Cerebellar nuclear complex (tissue), 1 donor: Measurements from ENCODE around the gene ACAN.

ENCODE experiments used
- DNase-seq, 2 experiments: peaks; one replicate each; lab custom pipeline; 2025; lab: John Stamatoyannopoulos, UW

The ACAN gene

DNA sequence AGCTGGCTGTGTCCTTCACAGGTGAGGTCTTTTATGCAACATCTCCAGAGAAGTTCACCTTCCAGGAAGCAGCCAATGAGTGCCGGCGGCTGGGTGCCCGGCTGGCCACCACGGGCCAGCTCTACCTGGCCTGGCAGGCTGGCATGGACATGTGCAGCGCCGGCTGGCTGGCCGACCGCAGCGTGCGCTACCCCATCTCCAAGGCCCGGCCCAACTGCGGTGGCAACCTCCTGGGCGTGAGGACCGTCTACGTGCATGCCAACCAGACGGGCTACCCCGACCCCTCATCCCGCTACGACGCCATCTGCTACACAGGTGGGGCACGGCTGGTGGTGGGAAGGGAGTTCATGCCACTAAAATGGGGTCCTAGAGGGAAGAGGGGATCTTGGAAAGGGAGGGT is 40.1 kb downstream of the ACAN start:
- DNase-seq, result no peak

DNA sequence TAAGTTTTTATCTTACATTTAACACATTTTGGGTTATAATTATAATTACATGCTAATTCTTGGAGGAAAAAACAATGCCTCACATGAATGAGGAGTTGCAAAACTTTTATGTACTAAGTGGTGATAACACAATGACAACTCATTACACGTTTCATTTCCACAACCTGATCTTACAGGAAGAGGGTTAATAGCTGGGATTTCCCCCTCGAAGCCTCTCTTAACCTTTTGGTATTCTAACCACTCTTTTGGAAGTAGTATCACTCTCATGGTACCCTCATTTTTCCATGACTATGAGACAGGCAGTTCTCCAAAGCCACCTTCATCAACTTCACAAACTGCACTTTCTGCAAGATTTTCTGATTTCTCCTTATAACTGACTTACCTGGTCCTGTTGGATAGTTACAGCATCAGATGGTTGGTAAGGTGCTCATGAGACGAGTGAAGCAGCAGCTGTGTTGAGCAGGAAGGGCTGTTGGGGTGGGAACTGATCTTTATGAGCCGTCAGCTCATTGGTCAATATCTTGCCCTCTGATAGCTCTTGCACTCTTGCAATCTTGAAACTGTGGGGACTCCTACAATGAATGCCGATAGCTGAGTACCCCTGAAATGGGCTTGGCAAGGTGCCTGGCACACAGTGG is 41.6 kb downstream of the ACAN start:
- DNase-seq, result no peak

DNA sequence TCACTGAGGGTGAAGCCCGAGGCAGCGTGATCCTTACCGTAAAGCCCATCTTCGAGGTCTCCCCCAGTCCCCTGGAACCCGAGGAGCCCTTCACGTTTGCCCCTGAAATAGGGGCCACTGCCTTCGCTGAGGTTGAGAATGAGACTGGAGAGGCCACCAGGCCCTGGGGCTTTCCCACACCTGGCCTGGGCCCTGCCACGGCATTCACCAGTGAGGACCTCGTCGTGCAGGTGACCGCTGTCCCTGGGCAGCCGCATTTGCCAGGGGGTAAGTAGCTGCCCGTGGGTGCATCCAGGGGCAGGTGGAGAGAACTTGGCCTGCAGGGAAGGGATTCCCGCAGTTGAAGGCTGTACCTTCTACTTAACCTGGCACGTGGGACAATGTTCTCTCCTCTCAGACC is 42.4 kb downstream of the ACAN start:
- no peak for DNase-seq

DNA sequence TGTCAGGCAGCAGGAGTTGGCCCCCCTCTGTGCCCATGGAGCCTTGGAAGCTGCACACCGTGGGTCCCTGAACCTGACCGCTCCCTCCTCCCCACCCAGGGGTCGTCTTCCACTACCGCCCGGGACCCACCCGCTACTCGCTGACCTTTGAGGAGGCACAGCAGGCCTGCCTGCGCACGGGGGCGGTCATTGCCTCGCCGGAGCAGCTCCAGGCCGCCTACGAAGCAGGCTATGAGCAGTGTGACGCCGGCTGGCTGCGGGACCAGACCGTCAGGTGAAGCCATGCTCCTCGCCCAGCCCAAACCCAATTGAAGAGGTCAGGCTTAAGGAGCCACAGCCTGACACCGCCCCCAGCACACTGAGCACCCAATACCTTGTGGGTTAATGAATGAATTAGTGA is 43.9 kb downstream of the ACAN start:
- DNase-seq, result no peak

DNA sequence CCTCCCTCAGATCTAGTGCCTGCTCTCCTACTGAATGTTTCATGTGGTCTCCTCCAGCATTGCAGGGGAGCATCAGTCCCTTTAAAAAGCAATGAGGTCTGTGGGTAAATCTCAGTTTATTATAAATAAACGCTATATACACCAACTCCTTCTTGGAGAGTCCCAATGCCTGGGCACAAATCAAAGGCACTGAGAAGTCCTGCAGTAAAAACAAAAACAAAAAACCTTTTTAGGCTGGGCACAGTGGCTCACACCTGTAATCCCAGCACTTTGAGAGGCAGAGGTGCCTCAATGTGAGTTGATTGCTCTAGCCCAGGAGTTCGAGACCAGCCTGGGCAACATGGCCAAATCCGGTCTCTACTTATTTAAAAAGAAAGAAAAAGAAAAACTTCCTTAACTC is 45.0 kb downstream of the ACAN start:
- DNase-seq, result no peak

DNA sequence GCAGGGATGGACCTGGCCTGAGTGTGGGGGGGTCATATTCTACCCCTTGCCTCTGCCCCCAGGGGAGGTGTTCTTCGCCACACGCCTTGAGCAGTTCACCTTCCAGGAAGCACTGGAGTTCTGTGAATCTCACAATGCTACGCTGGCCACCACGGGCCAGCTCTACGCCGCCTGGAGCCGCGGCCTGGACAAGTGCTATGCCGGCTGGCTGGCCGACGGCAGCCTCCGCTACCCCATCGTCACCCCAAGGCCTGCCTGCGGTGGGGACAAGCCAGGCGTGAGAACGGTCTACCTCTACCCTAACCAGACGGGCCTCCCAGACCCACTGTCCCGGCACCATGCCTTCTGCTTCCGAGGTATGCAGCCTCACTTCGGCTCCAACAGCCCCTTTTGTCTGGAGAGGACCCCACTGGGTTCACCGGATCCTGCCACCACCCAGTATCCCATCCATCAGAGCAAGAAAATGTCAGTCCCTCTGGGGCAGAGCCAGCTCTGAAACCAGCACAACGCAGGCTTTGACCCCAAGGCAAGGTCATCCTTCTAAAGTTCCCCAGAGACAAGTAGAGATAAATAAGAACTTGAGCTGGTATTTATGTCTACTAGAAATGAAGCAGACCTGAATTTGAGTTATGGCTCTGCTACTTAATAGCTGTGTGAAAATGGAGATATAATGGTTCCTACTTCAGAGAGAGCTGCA is 46.3 kb downstream of the ACAN start:
- DNase-seq, result no peak

DNA sequence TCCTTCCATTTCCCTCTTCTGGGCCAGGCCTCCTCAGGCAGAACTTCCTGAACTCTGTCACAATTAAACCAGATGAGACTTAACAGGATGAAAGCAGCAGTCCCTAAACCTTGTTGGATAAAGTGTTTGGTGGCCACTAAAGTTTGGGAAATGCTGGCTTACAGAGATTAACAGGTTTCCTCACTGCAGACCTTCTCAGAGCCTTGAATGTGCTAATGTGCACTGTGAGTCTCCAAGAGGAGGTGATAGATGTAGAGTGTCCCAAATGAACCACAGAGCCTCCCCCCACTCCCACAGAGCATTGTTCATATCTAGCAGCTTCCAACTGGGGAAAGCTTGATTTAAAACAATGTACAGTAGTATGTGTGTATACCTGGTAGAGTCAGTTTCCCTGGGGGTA is 49.2 kb downstream of the ACAN start:
- DNase-seq, result no peak

DNA sequence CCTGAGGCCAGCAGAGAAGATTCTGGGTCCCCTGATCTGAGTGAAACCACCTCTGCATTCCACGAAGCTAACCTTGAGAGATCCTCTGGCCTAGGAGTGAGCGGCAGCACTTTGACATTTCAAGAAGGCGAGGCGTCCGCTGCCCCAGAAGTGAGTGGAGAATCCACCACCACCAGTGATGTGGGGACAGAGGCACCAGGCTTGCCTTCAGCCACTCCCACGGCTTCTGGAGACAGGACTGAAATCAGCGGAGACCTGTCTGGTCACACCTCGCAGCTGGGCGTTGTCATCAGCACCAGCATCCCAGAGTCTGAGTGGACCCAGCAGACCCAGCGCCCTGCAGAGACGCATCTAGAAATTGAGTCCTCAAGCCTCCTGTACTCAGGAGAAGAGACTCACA is 55.7 kb downstream of the ACAN start:
- DNase-seq, result no peak

DNA sequence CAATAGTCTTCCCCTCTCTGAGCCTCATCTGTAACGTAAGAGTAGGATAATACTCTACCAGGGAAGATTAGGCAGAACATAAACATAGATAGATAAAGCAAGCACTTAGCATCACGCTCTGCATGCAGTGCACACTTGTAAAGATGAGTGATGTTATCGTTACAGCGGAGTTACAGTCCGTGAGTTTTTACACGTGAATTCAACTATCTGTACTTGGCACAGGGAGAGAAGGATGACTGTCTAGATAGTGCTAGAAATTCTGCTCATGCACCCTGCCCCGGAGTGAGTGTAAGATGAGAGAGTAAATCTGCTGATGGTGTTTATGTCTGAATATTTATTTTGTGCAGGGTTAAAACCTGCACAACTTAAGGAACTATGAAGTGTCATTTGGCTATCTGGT is 56.3 kb downstream of the ACAN start:
- no peak for DNase-seq

DNA sequence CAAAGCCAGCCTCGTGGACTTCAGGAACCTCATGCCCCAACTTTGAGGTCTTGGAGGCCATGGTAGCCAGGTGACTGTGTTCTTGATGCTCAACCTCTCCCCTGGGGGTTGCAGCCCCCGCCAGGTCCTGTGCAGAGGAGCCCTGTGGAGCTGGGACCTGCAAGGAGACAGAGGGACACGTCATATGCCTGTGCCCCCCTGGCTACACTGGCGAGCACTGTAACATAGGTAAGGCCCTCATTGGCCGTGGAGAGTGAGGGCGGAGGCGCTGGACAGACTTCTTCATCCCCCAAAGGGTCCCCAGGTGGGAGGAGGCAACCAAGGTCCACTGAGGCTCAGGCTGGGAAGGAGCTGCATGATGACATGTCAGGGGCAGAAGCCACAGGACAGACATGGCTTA is 57.0 kb downstream of the ACAN start:
- no peak for DNase-seq

DNA sequence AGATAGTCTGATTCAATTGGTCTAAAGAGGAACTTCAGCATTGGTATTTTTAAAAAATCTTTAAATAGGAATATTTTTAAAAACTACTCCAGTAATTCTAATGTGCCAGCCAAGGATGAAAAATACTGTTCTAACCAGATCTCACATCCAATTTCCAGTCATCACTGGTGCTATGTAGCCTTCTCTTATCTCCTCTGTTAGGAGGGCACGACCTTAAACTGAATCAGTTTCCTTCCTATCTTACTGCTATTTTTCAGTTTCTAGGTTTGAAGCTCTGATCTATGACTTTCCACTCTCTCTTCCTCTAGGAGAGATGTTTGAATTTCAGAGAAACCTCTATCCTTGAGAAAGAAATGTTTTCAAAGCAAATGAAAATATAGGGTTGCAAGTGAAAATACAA is 60.2 kb downstream of the ACAN start:
- DNase-seq, result no peak

DNA sequence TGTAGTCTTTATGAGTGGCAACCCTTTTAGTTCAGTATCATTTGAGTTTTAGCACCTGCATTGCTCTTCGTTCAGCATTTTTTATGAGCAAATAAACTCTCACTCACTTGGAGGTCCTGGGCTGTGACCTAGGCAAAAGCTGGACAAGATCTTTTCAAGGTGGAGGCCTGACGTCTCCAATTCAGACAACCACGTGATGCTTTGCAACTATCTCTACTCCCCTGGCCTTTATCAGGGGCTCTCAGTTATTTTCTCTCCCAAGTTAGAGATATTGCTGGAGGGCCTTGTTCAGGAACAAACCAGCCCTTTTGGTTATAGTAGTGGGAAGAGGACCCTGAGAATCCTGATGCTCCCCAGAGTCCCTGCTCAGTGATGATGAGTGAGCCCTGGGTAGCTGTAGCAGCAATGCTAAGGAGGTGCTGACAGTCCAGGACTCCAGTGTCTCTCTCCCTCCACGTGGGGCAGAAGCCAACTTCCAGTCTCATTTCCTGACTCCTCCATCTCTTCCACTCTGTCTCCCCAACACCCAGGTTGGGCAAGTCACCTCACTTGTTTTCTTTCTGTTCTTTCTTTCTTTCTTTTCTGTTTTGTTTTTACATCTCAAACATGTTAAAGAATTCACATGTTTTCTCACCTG is 61.7 kb downstream of the ACAN start:
- no peak for DNase-seq

DNA sequence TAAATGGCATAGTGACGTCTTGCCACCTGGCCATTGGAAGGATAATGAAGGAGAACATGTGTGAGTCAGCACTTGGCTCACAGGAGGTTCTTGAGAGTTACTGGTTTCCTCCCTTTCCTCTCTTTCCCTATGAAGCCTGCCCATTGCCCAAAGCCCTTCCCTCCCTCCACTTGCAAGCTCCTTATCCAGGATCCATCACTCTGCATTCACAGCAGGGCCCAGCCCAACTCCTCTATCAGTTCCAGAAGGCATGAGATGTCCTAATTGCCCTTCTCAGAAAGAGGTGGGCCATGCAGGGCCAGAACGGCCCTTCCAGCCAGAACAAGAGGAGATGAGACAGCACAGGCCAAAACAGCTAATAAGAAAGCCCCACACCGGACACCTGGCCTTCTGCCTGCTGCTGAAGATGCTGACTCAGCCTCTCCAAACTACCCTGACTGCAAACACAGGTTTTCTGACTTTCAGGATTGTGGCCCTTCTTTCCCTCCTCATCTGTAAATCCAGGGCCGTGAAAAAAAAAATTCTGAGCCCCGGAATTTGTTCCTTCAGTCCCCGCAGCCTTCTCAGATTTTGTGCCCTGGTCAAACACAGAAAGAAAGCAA is 62.4 kb downstream of the ACAN start:
- no peak for DNase-seq

DNA sequence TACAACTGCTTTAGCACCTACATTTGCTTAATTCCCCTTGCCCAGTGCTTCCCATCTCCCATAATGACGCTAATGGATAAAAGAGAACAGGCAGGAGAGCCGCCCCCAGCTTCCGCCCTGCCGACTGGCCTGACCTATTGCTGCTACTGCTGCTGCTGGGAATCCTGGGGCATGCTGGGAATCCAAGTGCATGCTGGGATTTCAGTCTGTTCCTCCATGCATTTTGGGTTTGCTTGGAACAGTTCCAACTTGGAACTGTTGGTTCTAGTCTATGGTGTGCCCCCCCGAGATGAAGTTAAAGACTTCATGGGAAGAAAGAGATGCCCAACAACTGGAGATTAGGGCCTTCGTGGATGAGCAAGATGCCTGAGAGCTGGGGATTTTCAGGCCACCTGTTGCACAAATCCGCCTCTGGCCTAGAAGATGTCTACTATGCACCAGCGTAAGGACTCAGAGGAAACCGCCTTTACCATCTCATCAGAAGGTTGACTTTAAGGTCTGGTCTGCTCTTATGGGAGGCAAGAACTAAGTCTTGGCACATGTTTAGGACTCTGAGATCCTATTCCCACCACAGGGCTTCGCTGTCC is 63.2 kb downstream of the ACAN start:
- DNase-seq, result no peak

DNA sequence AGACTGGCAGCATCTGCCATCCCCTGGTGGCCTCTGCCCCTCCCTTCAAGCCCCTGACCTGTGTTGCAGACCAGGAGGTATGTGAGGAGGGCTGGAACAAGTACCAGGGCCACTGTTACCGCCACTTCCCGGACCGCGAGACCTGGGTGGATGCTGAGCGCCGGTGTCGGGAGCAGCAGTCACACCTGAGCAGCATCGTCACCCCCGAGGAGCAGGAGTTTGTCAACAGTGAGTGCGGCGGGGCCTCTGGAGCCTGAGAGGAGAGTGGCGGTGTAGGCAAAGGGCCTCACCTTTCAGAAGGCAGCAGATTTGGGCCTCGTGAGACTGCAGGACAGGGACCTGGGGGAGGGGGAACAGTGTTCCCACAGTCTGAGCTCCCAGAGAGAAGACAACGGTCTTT is 68.1 kb downstream of the ACAN start:
- no peak for DNase-seq

DNA sequence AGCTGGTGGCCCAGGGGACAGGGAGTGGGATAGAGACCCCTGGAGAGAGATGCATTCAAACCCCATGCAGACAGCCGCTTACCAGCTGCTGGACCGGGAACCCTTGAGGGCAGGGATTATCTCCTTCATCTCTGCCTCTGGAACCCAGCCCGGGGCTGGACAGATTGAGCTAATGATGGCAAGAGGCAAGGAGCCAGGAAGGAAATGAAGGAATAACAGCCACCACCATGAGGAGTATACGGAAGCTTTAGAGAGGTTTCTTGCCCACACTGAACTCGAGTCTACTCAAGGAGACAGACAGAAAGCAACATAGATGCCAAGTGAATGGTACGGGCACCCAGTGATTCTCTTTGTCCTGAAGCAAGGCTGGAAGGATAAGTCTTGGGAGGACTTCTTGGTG is 68.9 kb downstream of the ACAN start:
- DNase-seq, result no peak

DNA sequence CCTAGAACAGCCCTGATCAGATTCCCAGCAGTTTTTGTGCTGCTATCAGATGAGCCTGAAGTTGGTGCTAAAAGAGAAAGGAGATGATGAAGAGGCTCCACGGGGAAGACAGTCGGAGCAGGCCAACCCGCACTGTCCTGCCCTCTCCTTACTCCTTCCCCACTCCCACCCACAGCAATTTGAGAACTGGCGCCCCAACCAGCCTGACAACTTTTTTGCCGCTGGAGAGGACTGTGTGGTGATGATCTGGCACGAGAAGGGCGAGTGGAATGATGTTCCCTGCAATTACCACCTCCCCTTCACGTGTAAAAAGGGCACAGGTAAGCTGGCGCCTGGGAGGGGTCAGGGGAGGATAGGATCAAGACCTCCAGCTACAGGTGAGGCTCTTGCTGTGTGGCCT is 69.5 kb downstream of the ACAN start:
- no peak for DNase-seq

DNA sequence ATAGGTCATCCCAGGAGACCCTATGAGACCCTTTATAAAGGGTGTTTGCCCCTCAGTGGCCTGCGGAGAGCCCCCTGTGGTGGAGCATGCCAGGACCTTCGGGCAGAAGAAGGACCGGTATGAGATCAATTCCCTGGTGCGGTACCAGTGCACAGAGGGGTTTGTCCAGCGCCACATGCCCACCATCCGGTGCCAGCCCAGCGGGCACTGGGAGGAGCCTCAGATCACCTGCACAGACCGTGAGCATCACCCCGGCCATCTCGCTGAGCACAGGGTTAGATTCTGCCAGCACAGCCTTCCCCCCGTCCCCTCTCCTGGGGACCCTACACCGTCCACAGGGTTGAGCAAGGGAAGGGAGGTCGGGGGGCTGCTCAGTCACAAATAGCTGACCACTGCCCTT is 70.5 kb downstream of the ACAN start:
- no peak for DNase-seq

DNA sequence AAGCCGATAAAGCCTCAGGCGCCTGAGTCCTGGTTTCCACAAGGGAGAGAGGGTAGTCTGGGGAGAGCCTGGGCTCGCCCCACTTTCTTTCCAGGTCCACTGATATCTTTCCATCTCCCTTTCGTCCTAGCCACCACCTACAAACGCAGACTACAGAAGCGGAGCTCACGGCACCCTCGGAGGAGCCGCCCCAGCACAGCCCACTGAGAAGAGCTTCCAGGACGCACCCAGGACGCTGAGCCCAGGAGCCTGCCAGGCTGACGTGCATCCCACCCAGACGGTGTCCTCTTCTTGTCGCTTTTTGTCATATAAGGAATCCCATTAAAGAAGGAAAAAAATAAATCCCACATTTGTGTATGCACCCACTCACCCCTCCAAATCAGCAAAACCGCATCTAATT is 71.0 kb downstream of the ACAN start:
- no peak for DNase-seq

DNA sequence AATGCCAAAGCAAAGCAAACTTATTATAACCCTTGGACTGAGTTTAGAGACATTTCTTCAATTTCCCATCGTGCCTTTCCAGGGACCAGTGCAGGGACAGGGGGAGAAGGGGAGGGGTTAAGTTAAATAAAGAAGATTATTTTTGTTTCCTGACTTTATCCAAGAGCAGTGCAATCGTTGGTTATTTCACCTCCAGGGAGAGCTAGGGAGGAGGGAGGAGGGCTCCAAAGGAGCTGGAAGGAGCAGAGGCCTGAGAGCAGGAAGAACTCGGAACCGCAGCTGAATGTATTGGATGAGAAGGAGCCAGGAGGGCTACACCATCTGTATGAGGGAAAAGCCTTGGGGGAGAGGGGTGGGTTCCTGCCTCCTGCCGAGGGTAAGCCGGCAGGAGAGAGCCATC is 71.4 kb downstream of the ACAN start:
- DNase-seq, result no peak

DNA sequence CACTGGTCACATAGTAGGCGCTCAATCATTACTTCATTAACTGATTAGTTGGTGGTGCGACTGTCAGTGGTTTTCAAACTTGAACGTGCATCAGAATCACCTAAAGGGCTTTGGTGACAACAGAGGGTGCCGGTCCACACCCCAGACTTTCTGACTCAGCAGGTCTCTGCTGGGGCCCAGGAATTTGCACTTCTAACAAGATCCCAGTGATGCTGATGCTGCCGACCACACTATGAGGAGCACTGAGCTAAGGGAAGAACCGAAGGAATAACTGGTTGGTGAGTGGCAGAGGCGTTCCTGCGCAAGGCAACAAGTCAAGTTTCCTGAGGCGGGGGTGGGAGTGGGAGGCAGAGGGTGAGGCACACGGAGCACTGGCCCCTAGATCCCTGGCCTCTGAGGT is 73.3 kb downstream of the ACAN start:
- no peak for DNase-seq

DNA sequence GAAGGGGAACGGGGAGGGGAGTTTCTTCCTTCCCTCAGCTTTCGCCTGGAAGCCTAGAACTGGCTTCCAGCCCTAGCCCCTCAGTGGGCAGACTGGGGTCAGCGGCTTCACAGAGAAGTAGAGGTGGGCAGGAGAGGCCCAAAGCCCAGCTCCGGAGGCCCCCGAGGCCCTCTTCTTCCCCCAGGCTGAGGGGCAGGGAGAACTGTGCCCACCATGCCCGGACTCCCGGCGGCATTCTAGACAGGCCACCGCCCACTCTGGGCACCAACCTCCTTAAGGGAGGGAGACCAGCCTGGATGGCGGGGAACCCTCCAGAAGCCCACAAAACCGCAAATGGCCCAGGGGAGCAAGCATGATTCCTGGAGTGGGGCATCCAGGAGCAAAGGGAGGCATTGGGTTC is 74.2 kb downstream of the ACAN start:
- DNase-seq, result no peak

DNA sequence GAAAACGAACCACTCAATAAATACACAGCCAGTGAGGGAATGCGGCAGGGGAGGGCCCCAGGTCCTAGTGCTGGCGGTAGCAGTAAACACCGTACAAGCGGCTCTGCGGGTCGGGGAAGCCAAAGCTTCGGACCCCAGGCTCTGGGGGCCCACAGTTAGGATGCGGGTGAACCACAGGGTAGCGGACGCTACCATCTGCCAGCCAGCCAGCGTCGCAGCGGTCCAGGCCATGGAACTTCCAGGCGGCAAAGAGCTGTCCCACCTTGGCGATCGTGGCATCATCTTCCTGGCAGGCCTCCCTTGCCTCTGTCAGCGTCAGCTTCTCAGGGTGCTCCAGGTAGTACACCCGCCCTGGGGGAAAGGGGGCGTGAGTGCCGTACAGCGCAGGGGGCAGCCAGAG is 74.7 kb downstream of the ACAN start:
- DNase-seq, result no peak
